ENCODE measurements around the gene IL15RA. TPM values are rescaled to one million over a fixed set of nuclear protein-coding genes. Genes with fewer than 3 reads are reported as not detected.

Gene IL15RA
- total and polyA plus RNA-seq, 2 donors (not counting 1 experiment from before 2014, with no cell fraction given), result 9.3 to 9.6 TPM

DNA sequence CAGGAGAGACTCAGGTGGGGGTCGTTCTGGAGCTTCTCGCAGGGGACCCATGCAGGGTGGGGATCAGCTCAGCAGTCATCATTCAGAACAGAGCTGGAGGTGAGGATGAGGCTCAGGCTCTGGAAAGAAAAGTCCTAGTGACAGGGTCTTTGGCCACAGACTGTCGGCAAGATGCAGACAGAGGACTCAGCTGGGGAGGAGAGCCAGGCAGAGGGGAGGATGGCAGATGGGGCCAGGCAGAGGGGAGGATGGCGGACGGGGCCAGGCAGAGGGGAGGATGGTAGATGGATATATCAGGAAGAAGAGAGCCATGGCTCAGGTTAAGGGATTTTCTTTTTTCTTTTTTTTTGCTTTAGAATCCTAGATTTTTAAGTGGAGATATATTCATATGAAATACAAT, 7.7 kb upstream of the IL15RA start:
- intact Hi-C loops (cut with micrococcal nuclease), result no loop called here
- no peak for DNase-seq
- Histone ChIP-seq H3K36me3 (replicated peaks in 1 of 2; ENCODE audit: control extremely low read depth in 1 of 2, control insufficient read depth in 1 of 2, extremely low read depth in 1 of 2, insufficient read depth in 2 of 2, low read length in 1 of 2) (no peaks in the 10 kb centered on the region), H3K4me3 (ENCODE audit: control extremely low read depth in 1 of 5, extremely low read depth in 1 of 5, insufficient read depth in 1 of 5, low read depth in 2 of 5, low read length in 4 of 5) (no peak overlapping the region), H3K9me3 (ENCODE audit: control extremely low read depth in 1 of 3, control insufficient read depth in 2 of 3, insufficient read depth in 1 of 3, low read length in 2 of 3) (no peaks in the 10 kb centered on the region), H2AFZ (ENCODE audit: insufficient read depth, low read depth, low read length, poor library complexity, severe bottlenecking) (no peak overlapping the region), H3K4me2 (replicated peaks; ENCODE audit: low read depth, low read length, poor library complexity, severe bottlenecking) (no peak overlapping the region), H3K27ac (ENCODE audit: low read length in 2 of 2) (no peak overlapping the region), H4K20me1 (ENCODE audit: control insufficient read depth, insufficient read depth, low read length, poor library complexity, severe bottlenecking) (no peaks in the 10 kb centered on the region), H3K27me3 (replicated peaks in 1 of 4; ENCODE audit: control extremely low read depth in 1 of 4, control insufficient read depth in 3 of 4, insufficient read depth in 4 of 4, low read length in 3 of 4) (peaks cover 0 to 3% (median 0%) of the 10 kb centered on the region in 4 experiments), H3K4me1 (ENCODE audit: control insufficient read depth in 2 of 2, insufficient read depth in 2 of 2, low read length in 2 of 2) (peaks cover 7 to 9% of the 10 kb centered on the region in 2 donors), H3K79me2 (ENCODE audit: control insufficient read depth, insufficient read depth, low read length) (no peaks in the 10 kb centered on the region), H3K9ac (ENCODE audit: low read length) (no peak overlapping the region)
- no peaks in the 10 kb centered on the region for H3K9me3 Mint-ChIP-seq (ENCODE audit: insufficient read depth)
- TF ChIP-seq EZH2 (IDR thresholded peaks at IDR 0.05; ENCODE audit: borderline replicate concordance, insufficient read depth, low read depth, low read length, poor library complexity, severe bottlenecking), result no peak
- no peak for ATAC-seq (ENCODE audit: low read depth)
- no peak overlapping the region for H3K27ac Mint-ChIP-seq
- ChIA-PET POLR2A (no interaction called here), CTCF (interaction anchor here (0.6 kb wide), 1 partner anchor 9 kb away, joined by 3 read pairs; no protein-coding TSS in a partner anchor)
- no peaks in the 10 kb centered on the region for H3K27me3 Mint-ChIP-seq
- no peak overlapping the region for H3K4me3 Mint-ChIP-seq
- peaks cover 12% of the 10 kb centered on the region for H3K4me1 Mint-ChIP-seq
- 100% methylated on average over 5 of the region's 5 CpGs for WGBS (ENCODE audit: insufficient coverage)

DNA sequence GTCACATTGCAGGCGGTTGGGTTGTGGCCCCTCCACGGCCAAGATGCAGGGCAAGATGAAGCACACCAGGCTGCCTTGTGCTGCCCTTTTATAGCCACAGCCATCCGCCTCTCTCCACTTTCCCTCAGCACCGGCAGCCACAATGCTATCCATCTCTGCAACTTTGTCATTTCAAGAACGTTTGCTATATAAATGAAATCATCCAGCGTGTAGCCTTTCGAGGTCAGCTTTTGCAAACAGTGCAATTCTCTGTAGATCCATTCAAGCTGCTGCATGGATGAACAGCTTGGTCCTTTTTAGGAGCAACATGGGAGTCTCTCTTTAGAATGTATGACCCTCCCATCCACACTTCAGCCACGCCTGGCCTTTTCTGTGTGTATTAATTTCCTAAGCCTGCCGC, 6.4 kb upstream of the IL15RA start:
- ChIA-PET POLR2A (no interaction called here), CTCF (no interaction called here)
- ATAC-seq (ENCODE audit: low read depth), result no peak
- peaks cover 12% of the 10 kb centered on the region for H3K4me1 Mint-ChIP-seq
- no peaks in the 10 kb centered on the region for H3K9me3 Mint-ChIP-seq (ENCODE audit: insufficient read depth)
- Histone ChIP-seq H3K27ac (ENCODE audit: low read length in 2 of 2) (no peak overlapping the region), H2AFZ (ENCODE audit: insufficient read depth, low read depth, low read length, poor library complexity, severe bottlenecking) (no peak overlapping the region), H3K79me2 (ENCODE audit: control insufficient read depth, insufficient read depth, low read length) (no peaks in the 10 kb centered on the region), H3K4me3 (ENCODE audit: control extremely low read depth in 1 of 5, extremely low read depth in 1 of 5, insufficient read depth in 1 of 5, low read depth in 2 of 5, low read length in 4 of 5) (no peak overlapping the region), H3K27me3 (replicated peaks in 1 of 4; ENCODE audit: control extremely low read depth in 1 of 4, control insufficient read depth in 3 of 4, insufficient read depth in 4 of 4, low read length in 3 of 4) (peaks cover 0 to 3% (median 0%) of the 10 kb centered on the region in 4 experiments), H3K4me2 (replicated peaks; ENCODE audit: low read depth, low read length, poor library complexity, severe bottlenecking) (no peak overlapping the region), H3K9ac (ENCODE audit: low read length) (no peak overlapping the region), H4K20me1 (ENCODE audit: control insufficient read depth, insufficient read depth, low read length, poor library complexity, severe bottlenecking) (no peaks in the 10 kb centered on the region), H3K9me3 (ENCODE audit: control extremely low read depth in 1 of 3, control insufficient read depth in 2 of 3, insufficient read depth in 1 of 3, low read length in 2 of 3) (no peaks in the 10 kb centered on the region), H3K36me3 (replicated peaks in 1 of 2; ENCODE audit: control extremely low read depth in 1 of 2, control insufficient read depth in 1 of 2, extremely low read depth in 1 of 2, insufficient read depth in 2 of 2, low read length in 1 of 2) (no peaks in the 10 kb centered on the region), H3K4me1 (ENCODE audit: control insufficient read depth in 2 of 2, insufficient read depth in 2 of 2, low read length in 2 of 2) (peaks cover 7 to 9% of the 10 kb centered on the region in 2 donors)
- TF ChIP-seq, protein P1, sequence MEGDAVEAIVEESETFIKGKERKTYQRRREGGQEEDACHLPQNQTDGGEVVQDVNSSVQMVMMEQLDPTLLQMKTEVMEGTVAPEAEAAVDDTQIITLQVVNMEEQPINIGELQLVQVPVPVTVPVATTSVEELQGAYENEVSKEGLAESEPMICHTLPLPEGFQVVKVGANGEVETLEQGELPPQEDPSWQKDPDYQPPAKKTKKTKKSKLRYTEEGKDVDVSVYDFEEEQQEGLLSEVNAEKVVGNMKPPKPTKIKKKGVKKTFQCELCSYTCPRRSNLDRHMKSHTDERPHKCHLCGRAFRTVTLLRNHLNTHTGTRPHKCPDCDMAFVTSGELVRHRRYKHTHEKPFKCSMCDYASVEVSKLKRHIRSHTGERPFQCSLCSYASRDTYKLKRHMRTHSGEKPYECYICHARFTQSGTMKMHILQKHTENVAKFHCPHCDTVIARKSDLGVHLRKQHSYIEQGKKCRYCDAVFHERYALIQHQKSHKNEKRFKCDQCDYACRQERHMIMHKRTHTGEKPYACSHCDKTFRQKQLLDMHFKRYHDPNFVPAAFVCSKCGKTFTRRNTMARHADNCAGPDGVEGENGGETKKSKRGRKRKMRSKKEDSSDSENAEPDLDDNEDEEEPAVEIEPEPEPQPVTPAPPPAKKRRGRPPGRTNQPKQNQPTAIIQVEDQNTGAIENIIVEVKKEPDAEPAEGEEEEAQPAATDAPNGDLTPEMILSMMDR (IDR thresholded peaks at IDR 0.05), result no peak
- TF ChIP-seq EZH2 (IDR thresholded peaks at IDR 0.05; ENCODE audit: borderline replicate concordance, insufficient read depth, low read depth, low read length, poor library complexity, severe bottlenecking), result no peak
- no peak for DNase-seq
- no peak overlapping the region for H3K27ac Mint-ChIP-seq
- 100% methylated on average over 5 of the region's 9 CpGs for WGBS (ENCODE audit: insufficient coverage)
- intact Hi-C loops (cut with micrococcal nuclease), result no loop called here
- no peak overlapping the region for H3K4me3 Mint-ChIP-seq
- H3K27me3 Mint-ChIP-seq, result no peaks in the 10 kb centered on the region

Data from B cell (primary cell).